A673 (cell line): Measurements from ENCODE around the gene ABRACL. TPM values are rescaled to one million over a fixed set of nuclear protein-coding genes. Genes with fewer than 3 reads are reported as not detected.

Experiments used
- BruUV-seq: library from RNA; stranded (reverse); fragments of 400-500 nt; replicated peaks from 2 replicates; lab custom pipeline; 2021; lab: Mats Ljungman, UMichigan
- CTCF ChIA-PET: fragments of 300-600 bp; sonication (Branson Sonifier 250); formaldehyde crosslinking; loops from one replicate; lab custom pipeline; 2022; ENCODE audit warnings: antibody characterized with exemption; lab: Charles Lee
- POLR2A ChIA-PET: fragments of 300-600 bp; sonication (Branson Sonifier 250); formaldehyde crosslinking; loops from one replicate; lab custom pipeline; 2022; ENCODE audit warnings: antibody characterized with exemption; ENCODE audit not compliant: low non-redundant PET; lab: Charles Lee
- DNase-seq: peaks from one replicate; pipeline ENCODE4 v3.0.0-alpha.2; 2015; ENCODE audit warnings: low spot score
- H3K27ac ChIP-seq: fragments of 200-600 bp; sonication (generic); 2 replicates; pipeline ENCODE4 v1.5.1; 2016; ENCODE audit warnings: mixed run types, low read depth, mild to moderate bottlenecking, mixed read lengths, antibody characterized with exemption, low read length; ENCODE audit not compliant: poor library complexity, severe bottlenecking
- H3K27me3 ChIP-seq: fragments of 200-600 bp; sonication (generic); replicated peaks from 2 replicates; pipeline ENCODE4 v1.6.1; 2017; ENCODE audit warnings: mixed run types, low read depth, mild to moderate bottlenecking, mixed read lengths, antibody characterized with exemption, low read length; ENCODE audit not compliant: insufficient read depth, poor library complexity
- H3K36me3 ChIP-seq: fragments of 200-600 bp; sonication (generic); 2 replicates; pipeline ENCODE4 v1.6.1; 2016; ENCODE audit warnings: mixed run types, mild to moderate bottlenecking, mixed read lengths, antibody characterized with exemption, low read length; ENCODE audit not compliant: insufficient read depth, poor library complexity, severe bottlenecking
- H3K4me1 ChIP-seq: fragments of 200-600 bp; sonication (generic); 2 replicates; pipeline ENCODE4 v1.6.1; 2017; ENCODE audit warnings: mixed run types, mild to moderate bottlenecking, mixed read lengths, antibody characterized with exemption, low read length; ENCODE audit not compliant: insufficient read depth, poor library complexity, severe bottlenecking
- H3K4me3 ChIP-seq: fragments of 200-600 bp; sonication (generic); 2 replicates; pipeline ENCODE4 v1.5.1; 2016; ENCODE audit warnings: low read depth, mixed run types, mild to moderate bottlenecking, mixed read lengths, low read length; ENCODE audit not compliant: poor library complexity, severe bottlenecking
- H3K9me3 ChIP-seq: fragments of 200-600 bp; sonication (generic); 2 replicates; pipeline ENCODE4 v1.6.1; 2016; ENCODE audit warnings: mixed run types, low read depth, mild to moderate bottlenecking, mixed read lengths, antibody characterized with exemption, low read length; ENCODE audit not compliant: poor library complexity, severe bottlenecking
- EZH2 ChIP-seq: fragments of 200-600 bp; sonication (generic); IDR thresholded peaks from 2 replicates; pipeline ENCODE4 v1.6.1; 2017; ENCODE audit warnings: borderline replicate concordance, low read depth, mild to moderate bottlenecking, mixed read lengths, antibody characterized with exemption, low read length; ENCODE audit not compliant: poor library complexity, severe bottlenecking
- intact Hi-C: fragments of 100-400 bp; cut with micrococcal nuclease; formaldehyde crosslinking; loops from one replicate; pipeline ENCODE4 v1.10.0; 2022; ENCODE audit not compliant: unreplicated experiment
- total RNA-seq: library from RNA; stranded (reverse); gene quantifications from 2 replicates; pipeline ENCODE4 v1.2.3, GENCODE V29; 2021
- TF ChIP-seq, protein P1 (sequence below): fragments of 300-800, 200-600 bp; sonication (generic); conservative IDR thresholded peaks from 2 replicates; pipeline ENCODE4 v1.5.1; 2017; ENCODE audit warnings: low read depth, mild to moderate bottlenecking, antibody characterized with exemption, low read length, moderate library complexity, mixed read lengths

Gene ABRACL
- total RNA-seq, 1 experiment from 2014 or later = 98.5 TPM

DNA sequence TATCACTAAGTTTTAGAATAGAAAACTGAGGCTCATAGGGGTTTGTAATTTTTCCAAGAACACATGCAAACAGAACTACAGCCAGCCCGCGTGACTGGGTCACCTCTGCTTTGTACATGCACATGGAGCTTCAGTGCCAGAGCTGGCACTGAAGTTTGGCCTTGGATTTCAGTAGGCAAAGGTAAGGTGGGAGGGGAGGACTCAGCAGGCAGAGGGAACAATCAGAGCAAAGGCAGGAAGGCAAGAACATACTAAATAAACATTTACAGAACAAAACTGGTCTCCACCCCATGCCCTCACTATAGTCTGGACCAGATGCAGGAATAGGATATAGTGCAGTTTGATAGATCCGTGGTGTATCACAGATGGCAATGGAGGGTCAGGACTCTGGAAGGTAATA lies 13.6 kb upstream of the ABRACL start:
- no peaks in the 10 kb centered on the region for H3K36me3 ChIP-seq
- H3K27me3 ChIP-seq = no peaks in the 10 kb centered on the region
- POLR2A ChIA-PET = no interaction called here
- H3K9me3 ChIP-seq = no peaks in the 10 kb centered on the region
- H3K4me3 ChIP-seq = no peak overlapping the region
- intact Hi-C loops = no loop called here
- CTCF ChIA-PET = no interaction called here
- no peak for TF ChIP-seq EZH2
- TF ChIP-seq, protein P1, sequence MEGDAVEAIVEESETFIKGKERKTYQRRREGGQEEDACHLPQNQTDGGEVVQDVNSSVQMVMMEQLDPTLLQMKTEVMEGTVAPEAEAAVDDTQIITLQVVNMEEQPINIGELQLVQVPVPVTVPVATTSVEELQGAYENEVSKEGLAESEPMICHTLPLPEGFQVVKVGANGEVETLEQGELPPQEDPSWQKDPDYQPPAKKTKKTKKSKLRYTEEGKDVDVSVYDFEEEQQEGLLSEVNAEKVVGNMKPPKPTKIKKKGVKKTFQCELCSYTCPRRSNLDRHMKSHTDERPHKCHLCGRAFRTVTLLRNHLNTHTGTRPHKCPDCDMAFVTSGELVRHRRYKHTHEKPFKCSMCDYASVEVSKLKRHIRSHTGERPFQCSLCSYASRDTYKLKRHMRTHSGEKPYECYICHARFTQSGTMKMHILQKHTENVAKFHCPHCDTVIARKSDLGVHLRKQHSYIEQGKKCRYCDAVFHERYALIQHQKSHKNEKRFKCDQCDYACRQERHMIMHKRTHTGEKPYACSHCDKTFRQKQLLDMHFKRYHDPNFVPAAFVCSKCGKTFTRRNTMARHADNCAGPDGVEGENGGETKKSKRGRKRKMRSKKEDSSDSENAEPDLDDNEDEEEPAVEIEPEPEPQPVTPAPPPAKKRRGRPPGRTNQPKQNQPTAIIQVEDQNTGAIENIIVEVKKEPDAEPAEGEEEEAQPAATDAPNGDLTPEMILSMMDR = no peak
- no peak overlapping the region for H3K27ac ChIP-seq
- DNase-seq = no peak
- no TSS peak for BruUV-seq
- H3K4me1 ChIP-seq = no peaks in the 10 kb centered on the region

DNA sequence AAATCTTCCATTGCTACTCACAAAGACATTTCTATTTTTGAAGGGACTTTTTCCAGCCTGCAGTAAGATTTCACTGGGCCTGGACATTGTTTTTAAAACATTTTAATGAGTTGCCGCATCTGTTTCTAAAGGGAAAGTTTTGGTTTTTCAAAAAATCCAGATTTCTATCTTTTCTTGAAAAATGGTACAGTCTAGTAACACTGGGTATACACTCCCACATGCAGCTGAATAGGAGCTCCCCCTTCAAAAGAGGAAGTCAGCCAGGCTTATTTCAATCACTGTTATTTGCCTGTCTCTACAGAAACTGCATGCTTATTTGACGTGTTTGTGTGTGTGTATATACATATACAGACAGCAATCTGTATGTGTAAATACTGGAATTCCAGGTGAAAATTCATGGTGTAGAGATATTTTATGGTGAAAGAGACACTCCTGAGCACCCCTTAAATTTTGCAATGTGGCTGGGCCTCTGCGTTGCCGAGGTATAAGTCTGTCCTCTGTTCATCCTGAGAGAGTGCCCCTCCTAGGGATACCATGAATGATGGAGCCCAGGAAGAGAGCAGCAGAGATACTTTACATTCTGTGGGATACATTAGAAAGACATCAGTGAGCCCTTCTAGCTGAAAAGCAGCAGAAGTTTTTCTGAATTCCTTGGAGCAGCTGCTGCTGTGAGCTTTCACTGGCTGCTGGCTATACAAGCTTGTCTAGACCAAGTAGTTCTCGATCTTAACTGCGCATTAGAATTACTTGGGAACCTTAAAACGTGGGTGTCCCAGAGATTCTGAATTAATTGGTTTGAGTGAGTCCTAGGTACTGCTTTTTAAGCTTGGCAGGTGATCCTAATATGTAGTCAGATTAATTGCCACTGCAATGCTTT lies 12.0 kb upstream of the ABRACL start:
- CTCF ChIA-PET = no interaction called here
- no peak overlapping the region for H3K27ac ChIP-seq
- H3K4me3 ChIP-seq = no peak overlapping the region
- TF ChIP-seq, protein P1 = no peak
- intact Hi-C loops = no loop called here
- no peaks in the 10 kb centered on the region for H3K27me3 ChIP-seq
- no peaks in the 10 kb centered on the region for H3K36me3 ChIP-seq
- no TSS peak for BruUV-seq
- no peaks in the 10 kb centered on the region for H3K9me3 ChIP-seq
- DNase-seq = no peak
- no peaks in the 10 kb centered on the region for H3K4me1 ChIP-seq
- POLR2A ChIA-PET = no interaction called here

DNA sequence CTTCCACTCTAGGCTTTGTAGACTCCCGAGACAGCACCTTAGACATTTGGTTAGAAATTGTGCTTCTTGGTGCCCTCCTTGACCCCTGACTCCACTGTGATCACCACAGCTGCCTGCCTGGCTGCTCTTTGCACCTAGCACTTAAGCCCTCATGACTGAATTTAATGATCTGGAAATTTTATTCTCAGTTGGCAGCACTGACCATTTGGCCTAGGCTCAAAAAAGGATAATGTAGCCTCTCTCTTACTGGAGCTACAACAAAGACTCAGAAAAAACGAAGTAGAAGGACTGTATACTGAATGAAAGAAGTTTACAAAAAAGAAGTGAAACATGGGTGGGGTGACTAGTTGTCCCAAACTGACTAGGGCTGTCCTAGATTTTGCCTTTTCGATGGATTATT lies 11.3 kb upstream of the ABRACL start:
- H3K27ac ChIP-seq = no peak overlapping the region
- no peak overlapping the region for H3K4me3 ChIP-seq
- TF ChIP-seq, protein P1 = no peak
- no peak for TF ChIP-seq EZH2
- no peaks in the 10 kb centered on the region for H3K9me3 ChIP-seq
- no peaks in the 10 kb centered on the region for H3K27me3 ChIP-seq
- ChIA-PET CTCF (no interaction called here), POLR2A (no interaction called here)
- DNase-seq = no peak
- H3K4me1 ChIP-seq = no peaks in the 10 kb centered on the region
- intact Hi-C loops = no loop called here
- BruUV-seq = no TSS peak
- H3K36me3 ChIP-seq = no peaks in the 10 kb centered on the region
